HG02763 (cell line): Measurements from ENCODE around the gene ELMO1.

Source experiments
- ATAC-seq: cut with Tn5 transposase; IDR thresholded peaks from one replicate; pipeline ENCODE4 v1.9.1; 2021; ENCODE audit warnings: mild to moderate bottlenecking, moderate library complexity; ENCODE audit not compliant: unreplicated experiment

Gene ELMO1

DNA sequence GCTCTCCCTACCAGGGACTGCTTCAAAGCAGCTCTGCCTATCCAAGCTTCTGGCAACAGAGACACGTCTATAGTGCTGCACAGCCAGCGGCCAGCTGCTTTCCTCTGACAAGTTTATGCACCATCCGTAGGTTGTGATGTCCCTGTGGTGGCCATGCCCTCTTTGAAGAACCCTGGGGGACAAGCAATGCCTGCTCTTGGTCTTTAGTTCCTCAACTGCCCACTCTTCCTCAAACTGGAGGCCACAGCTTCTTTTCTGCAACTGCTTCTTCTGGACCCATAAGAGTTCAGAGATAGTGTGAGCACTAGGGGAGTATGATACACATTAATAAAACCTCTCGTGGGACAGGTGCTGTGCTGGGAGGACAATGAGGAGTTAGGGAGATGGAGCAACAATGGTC is 164.9 kb downstream of the ELMO1 start:
- ATAC-seq, result no peak

DNA sequence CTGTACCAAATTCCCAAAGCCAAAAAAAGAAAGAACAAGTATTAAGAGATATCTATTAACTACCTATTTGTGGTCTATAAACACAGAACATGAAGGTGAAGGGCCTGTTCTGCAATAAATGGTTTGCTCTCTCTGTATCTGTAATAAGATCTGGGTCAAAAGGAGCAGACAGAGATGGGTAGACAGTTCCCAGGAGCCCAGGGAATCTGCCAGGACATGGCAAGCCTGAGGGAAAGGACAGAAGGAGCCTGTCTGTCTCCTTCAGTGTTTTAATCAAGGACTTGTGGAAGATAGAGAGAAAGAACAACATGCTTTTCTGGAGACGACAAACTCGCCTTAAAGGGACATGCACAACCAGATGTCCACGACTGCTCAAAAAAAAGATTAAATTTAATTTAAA is 165.7 kb downstream of the ELMO1 start:
- no peak for ATAC-seq

- no peak for ATAC-seq
Measured at GRCh38 chr7:37282093-37282444, 166.6 kb downstream of the ELMO1 start.

GRCh38 chr7:37281368-37282092 is 167.1 kb downstream of the ELMO1 start:
- ATAC-seq, result no peak

DNA sequence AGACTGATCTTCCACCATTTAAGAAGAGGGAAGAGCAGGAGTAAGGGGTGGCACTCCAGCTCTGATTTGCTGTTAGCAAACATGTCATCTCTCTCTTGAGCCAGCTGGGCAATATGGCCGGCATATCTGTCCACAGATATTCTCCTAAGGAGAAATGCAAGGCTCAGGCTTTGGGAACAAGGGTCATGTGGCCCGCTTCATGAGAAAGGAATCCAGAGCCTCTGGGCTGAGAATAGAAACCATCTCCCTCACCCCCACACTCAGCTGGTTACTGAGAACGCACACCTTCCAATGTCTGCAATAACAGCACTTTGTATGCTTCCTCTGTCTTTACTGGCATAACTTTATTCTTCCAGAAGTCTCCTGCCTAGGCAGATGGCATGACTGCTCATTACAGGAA is 171.2 kb downstream of the ELMO1 start:
- ATAC-seq, result no peak

DNA sequence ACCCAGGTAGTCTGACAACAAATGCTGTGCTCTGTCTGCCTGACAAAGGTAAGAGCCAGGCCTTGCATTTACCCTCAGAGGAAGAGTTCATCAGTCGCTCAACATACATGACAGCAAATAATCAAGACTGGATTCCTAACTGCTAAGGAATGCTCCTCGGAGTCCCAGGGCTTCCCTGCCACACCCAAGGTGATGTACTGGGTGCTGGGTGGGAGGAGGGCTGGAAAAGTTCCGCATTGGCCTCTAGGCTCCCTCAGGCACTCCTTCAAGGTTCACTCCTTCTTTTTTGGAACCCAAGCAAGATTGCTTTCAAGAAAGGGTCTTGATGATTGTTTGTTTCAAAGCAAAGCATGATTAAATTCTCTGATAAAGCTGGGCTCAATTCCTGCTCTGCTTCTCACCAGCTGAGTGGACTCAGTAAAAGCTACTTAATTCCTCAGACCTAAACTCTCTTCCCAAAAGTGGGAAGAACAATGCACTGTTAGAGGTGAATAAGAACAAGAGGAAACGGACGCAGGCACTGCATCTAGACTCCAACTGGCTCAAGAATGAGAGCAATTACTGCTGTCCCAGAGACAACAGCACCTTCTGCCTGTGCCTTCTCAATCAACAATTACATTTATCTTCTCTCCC is 173.5 kb downstream of the ELMO1 start:
- ATAC-seq, result no peak

DNA sequence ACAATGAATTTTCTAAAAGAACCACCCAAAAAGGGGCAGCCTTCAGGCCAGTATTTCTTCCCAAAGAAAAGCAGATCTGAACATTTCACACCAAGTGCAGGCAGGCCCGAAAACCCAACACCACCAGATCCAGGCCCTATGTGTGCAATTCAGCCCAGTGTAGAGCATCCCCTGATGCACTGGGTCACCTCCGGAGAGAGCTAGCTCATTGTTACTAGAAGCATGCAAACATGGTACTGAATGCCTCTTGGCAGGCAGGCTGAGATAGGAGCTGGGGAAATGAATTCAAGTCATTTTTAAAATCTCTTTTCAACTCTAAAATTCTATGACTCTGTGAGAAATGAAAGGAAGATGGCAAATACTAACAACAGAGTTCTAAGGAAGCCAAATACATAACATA is 174.8 kb downstream of the ELMO1 start:
- ATAC-seq, result no peak

DNA sequence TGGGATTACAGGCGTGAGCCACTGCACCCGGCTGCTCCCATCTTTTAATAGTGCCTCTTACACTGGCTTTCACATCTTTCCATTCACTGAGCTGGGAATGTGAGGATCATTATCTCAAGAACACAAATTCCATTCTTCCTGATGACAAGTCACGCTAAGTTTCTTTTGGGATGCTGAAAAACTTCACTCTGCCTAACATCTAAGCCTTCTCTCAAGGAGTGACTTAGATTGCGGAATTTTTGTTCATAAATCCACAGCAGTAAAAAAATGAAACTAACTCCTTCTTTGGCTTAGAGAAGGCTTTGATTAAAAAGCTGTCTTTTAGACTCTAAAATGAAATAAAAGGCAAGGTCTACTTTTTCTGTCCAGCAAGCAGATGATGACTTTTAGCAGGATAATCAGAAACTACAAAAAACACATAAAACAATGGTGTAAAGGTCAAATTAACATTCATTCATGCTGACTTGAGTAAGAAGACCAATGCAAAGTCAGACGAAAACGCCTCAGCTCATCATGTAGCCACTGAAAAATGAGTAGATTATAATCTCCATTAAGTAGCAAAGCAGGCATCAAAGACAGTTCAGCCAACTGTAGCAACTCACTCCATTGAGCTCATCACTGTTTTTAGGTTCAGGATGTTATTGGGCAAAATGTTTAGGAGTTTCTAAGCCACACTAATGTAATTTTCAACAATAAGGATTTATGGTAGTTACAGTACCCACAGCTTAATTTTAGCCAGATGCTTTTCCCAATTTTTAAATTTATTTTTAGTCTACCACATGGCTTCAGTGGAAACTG is 178.8 kb downstream of the ELMO1 start:
- ATAC-seq, result no peak

- no peak for ATAC-seq
Measured at GRCh38 chr7:37267251-37267650, 181.4 kb downstream of the ELMO1 start.

- ATAC-seq, result no peak
Measured at GRCh38 chr7:37265876-37266275, 182.8 kb downstream of the ELMO1 start.

- ATAC-seq, result no peak
Measured at GRCh38 chr7:37265006-37265405, 183.7 kb downstream of the ELMO1 start.

DNA sequence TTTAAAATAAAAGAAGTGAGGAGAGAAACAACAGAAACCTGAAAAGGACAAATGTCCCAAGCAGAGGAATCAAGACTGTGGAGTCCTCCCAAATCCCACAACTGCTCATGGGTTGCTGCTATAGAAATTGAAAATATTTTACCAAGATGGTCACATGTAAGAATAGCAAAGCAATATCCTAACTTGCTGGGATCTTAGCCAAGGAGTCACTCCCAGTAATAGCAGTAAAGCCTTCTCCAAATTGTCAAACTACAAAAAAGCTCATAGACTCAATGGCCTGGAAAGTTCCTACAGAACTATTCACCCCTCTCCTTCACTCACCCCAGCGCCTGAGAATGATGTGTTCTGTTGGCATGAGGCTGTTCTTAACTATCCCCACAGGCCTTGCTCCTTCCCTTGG is 186.5 kb downstream of the ELMO1 start:
- no peak for ATAC-seq

DNA sequence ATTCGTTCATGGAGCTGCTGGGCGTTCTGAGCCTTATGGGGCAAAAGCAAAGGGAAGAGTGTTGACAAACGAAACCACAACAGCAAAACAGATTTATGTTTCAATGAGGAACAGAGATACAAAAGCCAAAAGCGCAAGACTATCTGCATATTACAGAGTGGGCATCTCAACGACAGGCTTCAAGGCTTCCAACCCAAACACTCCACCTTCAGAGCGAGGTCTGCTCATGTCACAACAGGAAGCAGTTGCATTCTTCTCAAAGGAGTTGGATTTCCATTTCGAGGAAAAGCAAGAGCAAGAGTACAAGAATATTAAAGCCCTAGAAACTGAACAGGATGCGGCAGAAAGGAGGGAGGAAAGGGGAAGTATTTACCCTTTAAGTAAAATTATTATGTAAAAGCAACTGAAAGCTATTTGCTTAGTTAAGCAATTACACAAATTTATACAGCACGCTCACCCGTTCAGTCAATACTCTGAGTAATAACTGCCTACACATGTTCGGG is 189.3 kb downstream of the ELMO1 start:
- ATAC-seq, result no peak

GRCh38 chr7:37256631-37257030 is 192.0 kb downstream of the ELMO1 start:
- ATAC-seq, result no peak

DNA sequence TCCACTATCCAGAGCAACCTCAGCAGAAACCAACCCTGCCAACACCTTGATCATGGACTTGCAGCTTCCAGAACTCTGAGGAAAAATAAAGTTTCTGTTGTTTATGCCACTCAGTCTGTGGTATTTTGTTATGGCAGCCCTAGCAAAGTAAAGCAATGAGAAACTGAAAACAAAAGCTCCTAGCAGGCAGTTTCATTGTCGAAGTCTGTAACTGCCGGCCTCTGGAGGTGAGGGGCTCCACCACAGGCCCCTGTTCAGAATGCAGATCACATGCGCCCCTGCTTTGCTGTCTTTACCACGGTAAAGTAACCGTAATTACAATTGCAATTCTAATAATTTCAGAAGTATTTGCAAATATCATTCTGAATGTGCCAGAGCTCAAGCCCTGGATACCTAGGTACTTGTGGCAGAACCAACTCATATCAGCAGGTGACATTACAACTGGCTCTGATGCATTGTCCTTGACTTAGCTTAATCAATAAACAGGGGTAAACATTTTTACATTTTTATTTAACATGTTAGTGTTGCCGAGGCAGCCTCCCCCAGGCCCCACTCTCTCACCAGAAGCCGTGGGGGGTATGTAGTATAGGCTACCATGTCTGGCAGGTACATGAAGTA is 193.2 kb downstream of the ELMO1 start:
- ATAC-seq, result no peak

- no peak for ATAC-seq
Measured at GRCh38 chr7:37251222-37251621, 197.4 kb downstream of the ELMO1 start.

- no peak for ATAC-seq
Measured at GRCh38 chr7:37249240-37249639, 199.4 kb downstream of the ELMO1 start.

- ATAC-seq, result no peak
Measured at GRCh38 chr7:37248396-37248861, 200.2 kb downstream of the ELMO1 start.

DNA sequence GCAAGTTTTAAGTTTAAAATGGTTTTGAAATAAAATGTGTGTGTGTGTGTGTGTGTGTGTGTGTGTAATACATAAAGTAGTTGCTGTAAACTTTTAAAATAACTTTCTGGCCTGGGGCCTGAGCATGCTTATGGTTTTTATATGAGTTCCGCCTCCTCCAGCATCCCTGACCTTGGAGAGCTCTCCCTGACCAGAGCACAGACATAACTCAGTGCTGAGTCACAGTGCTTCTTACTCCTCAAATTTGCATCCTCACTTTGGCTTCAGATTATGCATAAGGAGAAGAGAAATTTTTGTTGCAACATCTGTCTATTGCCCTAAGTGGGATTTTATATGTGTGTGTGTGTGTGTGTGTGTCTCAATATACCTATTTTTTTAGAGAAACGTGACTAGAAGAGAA is 200.8 kb downstream of the ELMO1 start:
- no peak for ATAC-seq

- ATAC-seq, result no peak
Measured at GRCh38 chr7:37245590-37245989, 203.1 kb downstream of the ELMO1 start.

DNA sequence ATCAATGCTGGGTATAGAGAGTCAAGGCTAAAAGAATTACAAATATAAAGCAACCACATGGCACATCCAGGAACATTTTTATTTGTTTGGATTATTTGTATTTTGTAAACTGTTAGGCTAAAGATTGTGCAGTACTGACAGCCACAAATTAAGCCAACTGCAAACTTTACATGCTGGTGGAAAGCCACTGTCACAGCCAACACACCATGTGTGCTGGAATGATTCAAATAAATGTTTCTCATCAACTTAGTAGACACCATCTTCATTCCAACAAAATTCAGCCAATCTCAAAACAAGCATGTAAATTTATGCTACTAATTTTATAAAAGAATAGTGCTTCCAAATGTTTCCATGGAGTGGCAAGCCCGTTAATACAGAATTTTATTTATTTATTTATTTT is 211.8 kb downstream of the ELMO1 start:
- ATAC-seq, result no peak
